IMR-90 (cell line): ENCODE measurements around the gene SLC12A7. TPM values are rescaled to one million over a fixed set of nuclear protein-coding genes. Genes with fewer than 3 reads are reported as not detected.

Source experiments
- ATAC-seq: fragments of 200-7000 bp; cut with Tn5 transposase; 2 replicates; pipeline ENCODE4 v1.9.1; 2020; ENCODE audit warnings: low read depth, mild to moderate bottlenecking, moderate library complexity
- BruUV-seq: library from RNA; stranded (reverse); fragments of 400-500 nt; replicated peaks from 2 replicates; lab custom pipeline; 2021; lab: Mats Ljungman, UMichigan
- CTCF ChIA-PET: fragments of 300-600 bp; formaldehyde crosslinking; extraction: SDS; loops from one replicate; lab custom pipeline; 2021; ENCODE audit warnings: antibody characterized with exemption; lab: Yijun Ruan, JAX
- POLR2A ChIA-PET: fragments of 300-600 bp; sonication (Branson Sonifier 250); formaldehyde crosslinking; loops from one replicate; lab custom pipeline; 2022; ENCODE audit warnings: antibody characterized with exemption; ENCODE audit not compliant: unreplicated experiment; lab: Charles Lee
- DNase-seq: peaks from one replicate; pipeline ENCODE4 v3.0.0; 2013
- H2AFZ ChIP-seq: replicated peaks from 2 replicates; pipeline ENCODE3; 2013; ENCODE audit warnings: low read length, mild to moderate bottlenecking; ENCODE audit not compliant: poor library complexity
- H2AK5ac ChIP-seq: 2 replicates; pipeline ENCODE4 v1.6.1; 2013; ENCODE audit warnings: low read depth, low read length, inconsistent platforms
- H2AK9ac ChIP-seq: replicated peaks from 2 replicates; pipeline ENCODE3; 2013; ENCODE audit warnings: mild to moderate bottlenecking, low read depth, low read length, moderate library complexity; ENCODE audit not compliant: poor library complexity
- H2BK120ac ChIP-seq: 2 replicates; pipeline ENCODE4 v1.6.1; 2013; ENCODE audit warnings: low read depth, low read length, inconsistent platforms
- H2BK15ac ChIP-seq: 3 replicates; pipeline ENCODE4 v1.6.1; 2013; ENCODE audit warnings: low read depth, low read length, inconsistent platforms
- H2BK20ac ChIP-seq: 2 replicates; pipeline ENCODE4 v1.6.1; 2013; ENCODE audit warnings: low read depth, mild to moderate bottlenecking, inconsistent platforms, low read length, moderate library complexity
- H2BK5ac ChIP-seq: 2 replicates; pipeline ENCODE4 v1.6.1; 2013; ENCODE audit warnings: mild to moderate bottlenecking, low read depth, low read length, inconsistent platforms; ENCODE audit not compliant: poor library complexity, severe bottlenecking
- H3K14ac ChIP-seq: replicated peaks from 2 replicates; pipeline ENCODE4 v1.6.1; 2013; ENCODE audit warnings: low read depth, low read length, inconsistent platforms
- H3K18ac ChIP-seq: 2 replicates; pipeline ENCODE4 v1.6.1; 2013; ENCODE audit warnings: low read depth, low read length, control low read depth
- H3K23ac ChIP-seq: 2 replicates; pipeline ENCODE4 v1.6.1; 2013; ENCODE audit warnings: low read depth, low read length, inconsistent platforms
- H3K27ac ChIP-seq: 2 replicates; pipeline ENCODE4 v1.5.1; 2013; ENCODE audit warnings: mild to moderate bottlenecking, control low read depth, low read length; ENCODE audit not compliant: insufficient read depth
- H3K27me3 ChIP-seq: 2 replicates; pipeline ENCODE4 v1.6.1; 2013; ENCODE audit warnings: low read length; ENCODE audit not compliant: control insufficient read depth, insufficient read depth
- H3K36me3 ChIP-seq: 2 replicates; pipeline ENCODE4 v1.6.1; 2013; ENCODE audit warnings: low read length, mixed read lengths; ENCODE audit not compliant: control insufficient read depth, insufficient read depth
- H3K4ac ChIP-seq: 2 replicates; pipeline ENCODE4 v1.6.1; 2013; ENCODE audit warnings: low read depth, low read length, inconsistent platforms
- H3K4me1 ChIP-seq: 2 replicates; pipeline ENCODE4 v1.6.1; 2013; ENCODE audit warnings: low read length, mixed read lengths; ENCODE audit not compliant: control insufficient read depth, insufficient read depth
- H3K4me2 ChIP-seq: 2 replicates; pipeline ENCODE4 v1.6.1; 2013; ENCODE audit warnings: low read depth, mild to moderate bottlenecking, control low read depth, low read length, moderate library complexity
- H3K4me3 ChIP-seq: 2 replicates; pipeline ENCODE4 v1.5.1; 2013; ENCODE audit warnings: low read depth, mild to moderate bottlenecking, control low read depth, low read length, moderate library complexity; ENCODE audit not compliant: insufficient read depth
- H3K56ac ChIP-seq: 2 replicates; pipeline ENCODE4 v1.6.1; 2013; ENCODE audit warnings: low read length, inconsistent platforms; ENCODE audit not compliant: insufficient read depth; ENCODE audit errors: extremely low read depth
- H3K79me1 ChIP-seq, 2 experiments: 2 replicates each; pipeline ENCODE4 v1.6.1; 2013; ENCODE audit warnings: low read length in 2 of 2, inconsistent platforms in 1 of 2, low read depth in 1 of 2
- H3K9ac ChIP-seq: 2 replicates; pipeline ENCODE4 v1.6.1; 2013; ENCODE audit warnings: low read depth, low read length, control low read depth
- H3K9me1 ChIP-seq: 2 replicates; pipeline ENCODE4 v1.6.1; 2013; ENCODE audit warnings: low read length, inconsistent platforms; ENCODE audit not compliant: insufficient read depth
- H3K9me3 ChIP-seq: 2 replicates; pipeline ENCODE4 v1.6.1; 2013; ENCODE audit warnings: low read length; ENCODE audit not compliant: control insufficient read depth, insufficient read depth
- H4K20me1 ChIP-seq: 2 replicates; pipeline ENCODE4 v1.6.1; 2013; ENCODE audit warnings: low read length, inconsistent platforms; ENCODE audit not compliant: insufficient read depth
- H4K5ac ChIP-seq: 2 replicates; pipeline ENCODE4 v1.6.1; 2013; ENCODE audit warnings: mild to moderate bottlenecking, low read depth, low read length, control low read depth
- H4K8ac ChIP-seq, 2 experiments: 2 replicates each; pipeline ENCODE4 v1.6.1; 2013; ENCODE audit warnings: low read depth in 2 of 2, low read length in 2 of 2, control low read depth in 1 of 2, inconsistent platforms in 1 of 2
- H4K91ac ChIP-seq: 2 replicates; pipeline ENCODE4 v1.6.1; 2013; ENCODE audit warnings: low read depth, low read length, inconsistent platforms; ENCODE audit not compliant: insufficient read depth
- BHLHE40 ChIP-seq: fragments of 150-350 bp; IDR thresholded peaks from 2 replicates; pipeline ENCODE4 v1.6.1; 2016; ENCODE audit warnings: mild to moderate bottlenecking, low read depth, low read length
- CEBPB ChIP-seq: IDR thresholded peaks from 2 replicates; pipeline ENCODE4 v1.6.1; 2012; ENCODE audit warnings: low read depth, low read length, improper control_type of control experiment
- CHD1 ChIP-seq: IDR thresholded peaks from 2 replicates; pipeline ENCODE4 v1.6.1; 2012; ENCODE audit warnings: low read depth, low read length, improper control_type of control experiment
- CTCF ChIP-seq: conservative IDR thresholded peaks from 2 replicates; pipeline ENCODE4 v1.5.1; 2012; ENCODE audit warnings: mild to moderate bottlenecking, low read depth, low read length, improper control_type of control experiment
- ELK1 ChIP-seq: fragments of 150-350 bp; IDR thresholded peaks from 2 replicates; pipeline ENCODE4 v1.6.1; 2016; ENCODE audit warnings: low read depth, mild to moderate bottlenecking, low read length, moderate library complexity, borderline replicate concordance
- FOS ChIP-seq: fragments of 150-350 bp; IDR thresholded peaks from 2 replicates; pipeline ENCODE4 v1.6.1; 2016; ENCODE audit warnings: low read depth, low read length
- MAFK ChIP-seq: IDR thresholded peaks from 2 replicates; pipeline ENCODE4 v1.6.1; 2012; ENCODE audit warnings: low read depth, low read length, improper control_type of control experiment
- MAZ ChIP-seq: IDR thresholded peaks from 2 replicates; pipeline ENCODE4 v1.6.1; 2012; ENCODE audit warnings: low read depth, mild to moderate bottlenecking, low read length, improper control_type of control experiment, moderate library complexity, borderline replicate concordance
- MXI1 ChIP-seq: IDR thresholded peaks from 2 replicates; pipeline ENCODE4 v1.6.1; 2012; ENCODE audit warnings: low read depth, mild to moderate bottlenecking, low read length, moderate library complexity, borderline replicate concordance
- NFE2L2 ChIP-seq: fragments of 150-350 bp; IDR thresholded peaks from 2 replicates; pipeline ENCODE4 v1.6.1; 2016; ENCODE audit warnings: low read depth, mild to moderate bottlenecking, low read length
- POLR2A ChIP-seq: IDR thresholded peaks from 2 replicates; pipeline ENCODE4 v1.6.1; 2012; ENCODE audit warnings: mild to moderate bottlenecking, low read depth, low read length
- RAD21 ChIP-seq: IDR thresholded peaks from 2 replicates; pipeline ENCODE4 v1.6.1; 2012; ENCODE audit warnings: low read length, improper control_type of control experiment
- RCOR1 ChIP-seq: IDR thresholded peaks from 2 replicates; pipeline ENCODE4 v1.6.1; 2012; ENCODE audit warnings: mild to moderate bottlenecking, low read length, improper control_type of control experiment; ENCODE audit not compliant: insufficient replicate concordance
- RFX5 ChIP-seq: IDR thresholded peaks from 2 replicates; pipeline ENCODE4 v1.8.0; 2012; ENCODE audit warnings: low read depth, mild to moderate bottlenecking, low read length, moderate library complexity
- SMC3 ChIP-seq: fragments of 150-350 bp; IDR thresholded peaks from 2 replicates; pipeline ENCODE4 v1.6.1; 2016; ENCODE audit warnings: low read depth, mild to moderate bottlenecking, antibody characterized with exemption, low read length, moderate library complexity
- USF2 ChIP-seq: fragments of 150-350 bp; IDR thresholded peaks from 2 replicates; pipeline ENCODE4 v1.6.1; 2017; ENCODE audit warnings: mild to moderate bottlenecking, antibody characterized with exemption, low read length, low read depth
- WGBS, 2 experiments: methylation state at CpG; one replicate each; pipeline versions ENCODE4 v1.1.5 to v1.1.7; 2013; ENCODE audit warnings: missing lambda C conversion rate in 2 of 2; ENCODE audit not compliant: insufficient read length in 1 of 2; ENCODE audit errors: extremely low coverage in 2 of 2; 5-methylcytosine and 5-hydroxymethylcytosine counted together
- dilution Hi-C: fragments of 300-500 bp; cut with HindIII; formaldehyde crosslinking; loops from one replicate; pipeline ENCODE4 v1.14.3; 2018; ENCODE audit warnings: low sequenced_read_pairs; ENCODE audit not compliant: unreplicated experiment
- in situ Hi-C: fragments of 300-500 bp; cut with MboI; formaldehyde crosslinking; loops from 3 replicates; pipeline ENCODE4 v1.14.3; 2019; ENCODE audit warnings: low sequenced_read_pairs, inconsistent platforms, mixed read lengths
- intact Hi-C: fragments of 100-400 bp; cut with micrococcal nuclease; formaldehyde crosslinking; loops from 2 replicates; pipeline ENCODE4 v1.10.0; 2022
- polyA plus RNA-seq, 3 experiments: library from polyadenylated mRNA; depleted of rRNA; stranded (reverse); fragments of >200 nt; gene quantifications; 2 replicates each; pipeline ENCODE4 v1.2.3, GENCODE V29; 2012; ENCODE audit warnings: low replicate concordance in 1 of 3
- total RNA-seq: library from RNA; depleted of rRNA; stranded (reverse); fragments of >200 nt; gene quantifications from 2 replicates; pipeline ENCODE4 v1.2.3, GENCODE V29; 2012

Gene SLC12A7
- total and polyA plus RNA-seq, 2 of the 4 experiments (the other 2 are of a cell fraction): 3.0 to 6.1 TPM

GRCh38 chr5:1118738-1119137 lies 6.9 kb upstream of the SLC12A7 start:
- Histone ChIP-seq H4K8ac (no peak overlapping the region), H3K9ac (no peak overlapping the region), H2AFZ (peak overlapping the region; percentile 24), H3K27me3 (peaks cover 45% of the 10 kb centered on the region; the same call in 1 of the 2 replicates), H3K18ac (no peak overlapping the region), H4K20me1 (no peaks in the 10 kb centered on the region; the same call in 1 of the 2 replicates), H3K27ac (no peak overlapping the region), H3K4me3 (no peak overlapping the region), H2BK15ac (no peak overlapping the region), H3K56ac (no peak overlapping the region), H4K5ac (no peak overlapping the region), H2BK20ac (no peak overlapping the region), H3K4me1 (no peaks in the 10 kb centered on the region), H3K14ac (no peak overlapping the region), H2BK5ac (no peak overlapping the region), H3K23ac (no peak overlapping the region), H3K9me3 (no peaks in the 10 kb centered on the region), H2BK120ac (no peak overlapping the region), H3K36me3 (no peaks in the 10 kb centered on the region), H4K91ac (no peak overlapping the region), H3K4ac (no peak overlapping the region), H3K79me1 (no peaks in the 10 kb centered on the region), H3K4me2 (no peak overlapping the region), H2AK5ac (no peak overlapping the region), H3K9me1 (no peaks in the 10 kb centered on the region), H2AK9ac (no peak overlapping the region)
- TF ChIP-seq NFE2L2: no peak
- TF ChIP-seq RFX5: no peak
- TF ChIP-seq CEBPB: no peak
- no peak for TF ChIP-seq FOS
- TF ChIP-seq RCOR1: no peak
- no peak for TF ChIP-seq RAD21
- TF ChIP-seq CTCF: no peak
- no peak for TF ChIP-seq MXI1
- no peak for TF ChIP-seq BHLHE40
- no peak for TF ChIP-seq MAZ
- TF ChIP-seq POLR2A: no peak
- no peak for TF ChIP-seq CHD1
- no peak for TF ChIP-seq ELK1
- no peak for TF ChIP-seq USF2
- no peak for TF ChIP-seq SMC3
- TF ChIP-seq MAFK: no peak
- ATAC-seq (peak; percentile 43; the same call in 1 of the 2 replicates), DNase-seq (no peak)
- in situ Hi-C loops: no loop called here
- BruUV-seq: no TSS peak
- ChIA-PET CTCF (no interaction called here), POLR2A (no interaction called here)
- WGBS, 2 experiments: 30% methylated on average over 4 of the region's 15 CpGs; no CpG with 5 or more reads in 1 of the 2 experiments
- intact Hi-C loops: loop anchor here (10.0 kb wide), 1 partner anchor 114 kb away; the partner anchor contains the start of gene NKD2
- dilution Hi-C loops: no loop called here
